ENCODE results near the gene AGAP1.

DNA sequence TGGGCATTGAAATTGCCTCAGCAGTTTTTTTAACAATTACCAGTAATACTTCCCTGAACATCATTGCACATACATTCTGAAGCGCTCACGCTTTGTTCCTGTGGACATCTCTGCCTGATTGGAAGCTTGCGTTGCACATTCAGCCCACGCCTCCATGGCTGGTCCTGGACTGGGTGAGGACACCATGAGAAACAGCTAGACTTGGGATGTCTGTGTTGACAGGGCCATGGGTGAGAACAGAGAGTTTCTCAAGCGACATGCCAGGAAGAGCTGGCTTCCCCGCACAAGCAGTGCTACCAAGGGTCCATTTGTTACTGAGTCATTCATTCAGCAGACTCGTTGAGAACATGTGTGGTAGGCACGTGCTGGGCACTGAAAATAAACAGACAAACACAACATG, 508.0 kb downstream of the AGAP1 start:
- TF ChIP-seq CTCF (IDR thresholded peaks at IDR 0.05) (no peak), POLR2A (IDR thresholded peaks at IDR 0.05) (no peak)

Data from uterus (tissue), 2 donors.